Upper lobe of right lung (tissue), 1 donor: ENCODE measurements around the gene FGGY. TPM values are rescaled to one million over a fixed set of nuclear protein-coding genes. Genes with fewer than 3 reads are reported as not detected.

Experiments
- microRNA-seq: library from miRNA; unstranded; fragments of <30 nt; microRNA quantifications from one replicate; pipeline ENCODE4 v1.2.0, GENCODE V29; 2020; ENCODE audit warnings: borderline microRNAs expressed
- total RNA-seq: library from RNA; stranded (reverse); fragmentation: NEBNext Ultra II Directional; extraction: Animal tissue kit (Norgen Biotek cat#: 25700); gene quantifications from one replicate; pipeline ENCODE4 v1.2.1, GENCODE V29; 2021
- donor health status: DM: no; HTN: yes; CAD: no; lungs with severe emphysema.

FGGY gene
- total RNA-seq, 1 donor from 2014 or later = 39.2 TPM

Small RNAs within 50 kb of the gene (microRNA-seq; reads per million reads assigned to microRNA genes)
- not detected for gene MIR4711
